ENCODE results near the gene KASH5. TPM values are rescaled to one million over a fixed set of nuclear protein-coding genes. Genes with fewer than 3 reads are reported as not detected.

KASH5 gene
- total RNA-seq, 2 experiments from 2014 or later, result not detected

GRCh38 chr19:49435670-49436069 is 47.6 kb downstream of the KASH5 start:
- DNase-seq (no peak), ATAC-seq (no peak)
- H3K27me3 Mint-ChIP-seq (ENCODE audit: low read depth), result peaks cover 80% of the 10 kb centered on the region
- ChIA-PET POLR2A (interaction anchor here (0.9 kb wide), 2 partner anchors 16 to 27 kb away, joined by 3 read pairs; partner anchors contain the start of gene PIH1D1), CTCF (interaction anchor here (1.0 to 2.6 kb wide), 4 partner anchors 10 to 44 kb away, joined by 3 to 13 read pairs (median 4); partner anchors contain the start of gene FLT3LG)
- H3K4me3 Mint-ChIP-seq, result no peak overlapping the region
- H3K27ac Mint-ChIP-seq, result no peak overlapping the region
- H3K4me1 Mint-ChIP-seq (ENCODE audit: low read depth), result peaks cover 26% of the 10 kb centered on the region
- H3K36me3 Mint-ChIP-seq (ENCODE audit: low read depth), result peaks cover 3% of the 10 kb centered on the region
- H3K9me3 Mint-ChIP-seq (ENCODE audit: insufficient read depth), result no peaks in the 10 kb centered on the region

DNA sequence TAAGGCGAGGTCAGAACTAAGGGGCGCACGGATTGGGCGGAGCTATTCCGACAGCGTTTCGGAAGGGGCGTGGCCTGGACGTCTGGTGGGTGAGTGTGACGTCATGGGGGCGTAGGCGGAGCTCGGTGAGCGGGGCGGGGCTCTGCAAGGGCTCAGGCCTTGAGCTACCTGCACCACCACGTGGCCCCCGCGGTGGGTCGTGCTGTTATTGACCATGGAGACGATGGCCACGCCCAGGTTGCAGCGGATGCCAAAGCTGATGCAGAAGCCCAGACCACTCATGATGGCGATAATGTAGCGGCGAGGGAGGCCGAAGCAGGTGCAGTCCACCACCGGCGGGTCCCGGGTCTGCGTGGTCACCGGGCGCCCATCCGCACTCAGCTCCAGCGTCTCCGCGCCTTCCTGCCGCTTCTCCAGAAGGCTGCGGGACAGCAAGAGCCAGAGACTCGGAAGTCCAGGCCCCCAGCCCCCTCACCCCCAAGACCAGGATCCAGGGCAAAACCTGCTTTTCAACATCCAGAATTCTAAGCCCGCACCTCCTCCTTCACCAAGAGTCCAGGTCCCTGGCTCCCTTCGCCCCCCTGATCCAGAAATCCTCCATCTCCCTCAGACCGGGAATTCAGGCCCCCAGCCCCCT is 48.5 kb downstream of the KASH5 start:
- Mint-ChIP-seq H3K27ac (no peak overlapping the region), H3K27me3 (ENCODE audit: low read depth) (peaks cover 79% of the 10 kb centered on the region), H3K9me3 (ENCODE audit: insufficient read depth) (no peaks in the 10 kb centered on the region), H3K4me1 (ENCODE audit: low read depth) (peaks cover 26% of the 10 kb centered on the region), H3K4me3 (no peak overlapping the region), H3K36me3 (ENCODE audit: low read depth) (peaks cover 3% of the 10 kb centered on the region)
- ChIA-PET POLR2A (interaction anchor here (0.9 kb wide), 1 partner anchor 27 kb away, joined by 3 read pairs; no protein-coding TSS in a partner anchor), CTCF (interaction anchor here (1.0 to 2.6 kb wide), 3 partner anchors 10 to 45 kb away, joined by 3 to 13 read pairs (median 4); partner anchors contain the start of gene FLT3LG)
- peak; percentile 46 for ATAC-seq
- DNase-seq, result peak; percentile 76

DNA sequence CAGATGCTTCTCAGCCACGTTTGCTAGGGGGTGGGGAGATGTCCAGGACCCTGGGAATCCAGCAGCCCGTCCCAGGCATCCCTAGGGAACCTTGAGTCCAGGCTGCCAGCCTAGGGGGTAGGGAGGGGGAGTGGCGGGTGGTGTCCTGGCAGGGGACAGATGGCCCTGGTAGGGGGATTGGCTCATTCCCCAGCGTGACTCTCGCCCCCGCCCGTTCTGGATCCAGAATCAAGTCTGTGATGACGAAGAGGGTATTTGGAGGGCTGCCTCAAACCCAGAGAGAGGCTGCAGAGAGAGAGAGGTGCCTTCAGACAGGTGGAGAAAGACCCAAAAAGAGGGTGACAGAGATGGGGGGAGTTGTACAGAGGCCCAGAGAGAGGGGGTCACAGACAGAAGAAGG is 49.2 kb downstream of the KASH5 start:
- H3K4me3 Mint-ChIP-seq, result no peak overlapping the region
- no peaks in the 10 kb centered on the region for H3K9me3 Mint-ChIP-seq (ENCODE audit: insufficient read depth)
- ATAC-seq (no peak), DNase-seq (no peak)
- ChIA-PET POLR2A (no interaction called here), CTCF (no interaction called here)
- H3K36me3 Mint-ChIP-seq (ENCODE audit: low read depth), result no peaks in the 10 kb centered on the region
- peaks cover 82% of the 10 kb centered on the region for H3K27me3 Mint-ChIP-seq (ENCODE audit: low read depth)
- no peak overlapping the region for H3K27ac Mint-ChIP-seq
- peaks cover 30% of the 10 kb centered on the region for H3K4me1 Mint-ChIP-seq (ENCODE audit: low read depth)

- Mint-ChIP-seq H3K4me1 (ENCODE audit: low read depth) (peaks cover 33% of the 10 kb centered on the region), H3K27ac (no peak overlapping the region), H3K4me3 (no peak overlapping the region), H3K36me3 (ENCODE audit: low read depth) (no peaks in the 10 kb centered on the region), H3K9me3 (ENCODE audit: insufficient read depth) (no peaks in the 10 kb centered on the region), H3K27me3 (ENCODE audit: low read depth) (peaks cover 81% of the 10 kb centered on the region)
- ChIA-PET POLR2A (interaction anchor here (1.6 kb wide), 1 partner anchor 14 kb away, joined by 3 read pairs; the partner anchor contains the start of gene PIH1D1), CTCF (no interaction called here)
- no peak for DNase-seq
- no peak for ATAC-seq
These were observed 50.2 kb downstream of the KASH5 start for GRCh38 chr19:49438261-49438660.

DNA sequence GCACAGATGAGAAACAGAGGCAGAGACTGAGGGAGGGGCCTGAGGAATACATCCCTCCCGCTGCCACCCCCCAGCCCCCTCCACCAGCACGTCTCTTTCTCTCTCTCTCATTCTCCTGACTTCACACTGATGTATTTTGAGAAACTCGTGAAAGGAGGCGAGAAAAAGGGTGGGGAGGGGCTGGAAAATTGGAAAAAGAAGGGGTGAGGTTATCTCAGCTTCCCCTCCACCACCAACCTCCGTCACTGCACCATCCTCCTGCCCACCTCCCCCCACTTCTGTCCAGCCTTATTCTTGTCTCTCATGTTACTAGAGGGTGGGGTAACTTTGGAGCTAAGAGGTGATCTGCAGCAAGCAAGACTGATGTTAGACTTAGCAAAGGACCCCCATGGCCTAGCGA is 51.8 kb downstream of the KASH5 start:
- no peak overlapping the region for H3K27ac Mint-ChIP-seq
- no peaks in the 10 kb centered on the region for H3K36me3 Mint-ChIP-seq (ENCODE audit: low read depth)
- CTCF ChIA-PET, result interaction anchor here (0.6 to 1.3 kb wide), 2 partner anchors 48 to 133 kb away, joined by 3 to 7 read pairs; no protein-coding TSS in a partner anchor
- POLR2A ChIA-PET, result interaction anchor here (0.8 to 1.6 kb wide), 2 partner anchors 12 to 56 kb away, joined by 3 read pairs; partner anchors contain the start of gene PIH1D1
- no peak for ATAC-seq
- peaks cover 74% of the 10 kb centered on the region for H3K27me3 Mint-ChIP-seq (ENCODE audit: low read depth)
- H3K4me1 Mint-ChIP-seq (ENCODE audit: low read depth), result peaks cover 39% of the 10 kb centered on the region
- no peak overlapping the region for H3K4me3 Mint-ChIP-seq
- DNase-seq, result no peak
- H3K9me3 Mint-ChIP-seq (ENCODE audit: insufficient read depth), result no peaks in the 10 kb centered on the region

- ChIA-PET CTCF (interaction anchor here (1.3 to 4.4 kb wide), 2 partner anchors 48 to 49 kb away, joined by 7 to 40 read pairs; no protein-coding TSS in a partner anchor), POLR2A (interaction anchor here (0.6 kb wide), 1 partner anchor 80 kb away, joined by 3 read pairs; no protein-coding TSS in a partner anchor)
- peaks cover 66% of the 10 kb centered on the region for H3K27me3 Mint-ChIP-seq (ENCODE audit: low read depth)
- no peak for DNase-seq
- no peak for ATAC-seq
- no peak overlapping the region for H3K27ac Mint-ChIP-seq
- H3K4me1 Mint-ChIP-seq (ENCODE audit: low read depth), result peaks cover 45% of the 10 kb centered on the region
- H3K9me3 Mint-ChIP-seq (ENCODE audit: insufficient read depth), result no peaks in the 10 kb centered on the region
- no peaks in the 10 kb centered on the region for H3K36me3 Mint-ChIP-seq (ENCODE audit: low read depth)
- H3K4me3 Mint-ChIP-seq, result peak overlapping the region; percentile 8
These were observed 52.6 kb downstream of the KASH5 start for GRCh38 chr19:49440439-49441209.

- Mint-ChIP-seq H3K36me3 (ENCODE audit: low read depth) (peaks cover 6% of the 10 kb centered on the region), H3K27ac (no peak within 1 kb of the TSS), H3K9me3 (ENCODE audit: insufficient read depth) (no peaks in the 10 kb centered on the region), H3K4me1 (ENCODE audit: low read depth) (peaks cover 43% of the 10 kb centered on the region), H3K27me3 (ENCODE audit: low read depth) (peaks cover 58% of the 10 kb centered on the region), H3K4me3 (peak within 1 kb of the TSS; percentile 78)
- ChIA-PET POLR2A (interaction anchor here (0.6 to 1.3 kb wide), 2 partner anchors 11 to 81 kb away, joined by 3 to 4 read pairs; partner anchors contain the start of gene PIH1D1), CTCF (interaction anchor here (1.4 to 4.4 kb wide), 5 partner anchors 11 to 49 kb away, joined by 4 to 40 read pairs (median 8); partner anchors contain the start of genes FLT3LG, PIH1D1 and PTH2)
- DNase-seq (peak; percentile 68), ATAC-seq (peak; percentile 9)
These were observed 53.3 kb downstream of the KASH5 start, which contains the start of gene SLC17A7 for GRCh38 chr19:49441210-49441959. SLC17A7 (minus strand) TSS chr19:49441527; CDS start chr19:49441379, 148 bp downstream.

DNA sequence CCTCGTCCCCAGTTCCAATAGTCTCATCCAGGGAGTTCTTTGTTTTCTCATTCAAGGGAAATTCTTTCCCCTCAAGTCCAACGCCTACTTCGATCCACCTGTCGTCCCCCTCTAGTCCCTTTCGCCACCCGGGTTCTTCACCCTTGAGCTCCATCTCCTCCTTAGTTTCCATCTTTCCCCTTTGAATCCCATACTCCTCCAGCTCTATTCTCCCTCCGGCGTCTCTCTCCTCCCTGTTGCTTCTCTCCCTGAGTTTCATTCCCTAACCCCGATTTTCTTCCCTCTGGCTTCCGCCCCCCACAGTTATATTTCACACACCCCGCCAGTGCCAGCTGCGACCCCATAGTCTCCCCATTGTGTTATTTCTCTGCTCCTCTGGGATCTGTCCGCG is 53.9 kb downstream of the KASH5 start:
- ChIA-PET CTCF (interaction anchor here (1.4 to 4.4 kb wide), 5 partner anchors 10 to 50 kb away, joined by 4 to 40 read pairs (median 8); partner anchors contain the start of genes FLT3LG, PIH1D1 and PTH2), POLR2A (interaction anchor here (1.3 kb wide), 1 partner anchor 10 kb away, joined by 4 read pairs; the partner anchor contains the start of gene PIH1D1)
- H3K27me3 Mint-ChIP-seq (ENCODE audit: low read depth), result peaks cover 54% of the 10 kb centered on the region
- H3K4me3 Mint-ChIP-seq, result peak overlapping the region; percentile 78
- ATAC-seq (no peak), DNase-seq (no peak)
- H3K4me1 Mint-ChIP-seq (ENCODE audit: low read depth), result peaks cover 48% of the 10 kb centered on the region
- H3K36me3 Mint-ChIP-seq (ENCODE audit: low read depth), result peaks cover 11% of the 10 kb centered on the region
- no peak overlapping the region for H3K27ac Mint-ChIP-seq
- H3K9me3 Mint-ChIP-seq (ENCODE audit: insufficient read depth), result no peaks in the 10 kb centered on the region

DNA sequence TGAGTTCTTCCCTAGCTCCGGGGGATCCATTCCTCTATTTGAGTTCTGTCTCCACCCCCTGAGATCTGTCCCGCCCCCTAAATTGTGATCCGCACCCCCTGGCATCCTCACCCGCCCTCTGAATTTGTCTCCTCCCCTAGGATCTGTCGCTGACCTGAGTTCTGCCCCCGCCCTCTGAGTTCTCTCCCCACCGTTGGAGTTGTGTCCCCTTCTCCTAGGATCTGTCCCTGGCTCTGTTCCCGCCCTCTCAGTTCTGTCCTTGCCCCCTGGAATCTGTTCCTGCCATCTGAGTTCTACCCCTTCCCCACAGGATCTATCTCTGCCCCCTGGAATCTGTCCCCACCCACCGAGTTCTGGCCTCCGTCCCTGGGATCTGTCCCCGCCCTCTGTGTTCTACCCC is 54.3 kb downstream of the KASH5 start:
- peak; percentile 42 for DNase-seq
- no peak for ATAC-seq
- Mint-ChIP-seq H3K27ac (no peak overlapping the region), H3K4me3 (peak overlapping the region; percentile 78), H3K27me3 (ENCODE audit: low read depth) (peaks cover 50% of the 10 kb centered on the region), H3K36me3 (ENCODE audit: low read depth) (peaks cover 12% of the 10 kb centered on the region), H3K9me3 (ENCODE audit: insufficient read depth) (no peaks in the 10 kb centered on the region), H3K4me1 (ENCODE audit: low read depth) (peaks cover 50% of the 10 kb centered on the region)
- POLR2A ChIA-PET, result interaction anchor here (1.3 kb wide), 1 partner anchor 10 kb away, joined by 4 read pairs; the partner anchor contains the start of gene PIH1D1
- CTCF ChIA-PET, result interaction anchor here (0.8 to 4.4 kb wide), 12 partner anchors 10 to 345 kb away, joined by 3 to 40 read pairs (median 4); partner anchors contain the start of genes ALDH16A1, FLT3LG, PIH1D1 and PTH2

GRCh38 chr19:49442771-49443365 is 54.8 kb downstream of the KASH5 start:
- peak overlapping the region; percentile 78 for H3K4me3 Mint-ChIP-seq
- ChIA-PET POLR2A (interaction anchor here (0.6 to 1.3 kb wide), 3 partner anchors 9 to 1632 kb away, joined by 4 to 5 read pairs (median 4); partner anchors contain the start of gene PIH1D1), CTCF (interaction anchor here (0.8 to 4.4 kb wide), 13 partner anchors 9 to 345 kb away, joined by 3 to 40 read pairs (median 4); partner anchors contain the start of genes ALDH16A1, FLT3LG, PIH1D1 and PTH2)
- peaks cover 17% of the 10 kb centered on the region for H3K36me3 Mint-ChIP-seq (ENCODE audit: low read depth)
- peaks cover 45% of the 10 kb centered on the region for H3K27me3 Mint-ChIP-seq (ENCODE audit: low read depth)
- H3K9me3 Mint-ChIP-seq (ENCODE audit: insufficient read depth), result no peaks in the 10 kb centered on the region
- peak; percentile 32 for ATAC-seq
- peak overlapping the region; percentile 84 for H3K27ac Mint-ChIP-seq
- peak; percentile 75 for DNase-seq
- peaks cover 55% of the 10 kb centered on the region for H3K4me1 Mint-ChIP-seq (ENCODE audit: low read depth)
